HG02973 (cell line): Measurements from ENCODE around the gene C1QTNF6.
"Not testable (repeated sequence)": the region's sequence is repeated elsewhere in the genome, so short reads cannot be mapped to it uniquely, and the experiment has no call there.

ENCODE experiments used
- ATAC-seq: cut with Tn5 transposase; IDR thresholded peaks from one replicate; pipeline ENCODE4 v1.9.1; 2021; ENCODE audit warnings: moderate library complexity; ENCODE audit not compliant: unreplicated experiment

Gene C1QTNF6

GRCh38 chr22:37187891-37188761, at the start of gene C1QTNF6:
C1QTNF6 (minus strand) TSS chr22:37188247; CDS start chr22:37188213, 34 bp downstream.
- no peak for ATAC-seq

- no peak for ATAC-seq
Observed at GRCh38 chr22:37235897-37236607, 48.0 kb upstream of the C1QTNF6 start.

- ATAC-seq, result no peak
Observed at GRCh38 chr22:37234736-37235711, 47.0 kb upstream of the C1QTNF6 start.

- ATAC-seq, result no peak
Observed at GRCh38 chr22:37233751-37234631, 45.9 kb upstream of the C1QTNF6 start.

GRCh38 chr22:37233371-37233750, 45.3 kb upstream of the C1QTNF6 start:
- not testable (repeated sequence) for ATAC-seq

- no peak for ATAC-seq
Observed at GRCh38 chr22:37232140-37232998, 44.3 kb upstream of the C1QTNF6 start.

- no peak for ATAC-seq
Observed at GRCh38 chr22:37231406-37232139, 43.5 kb upstream of the C1QTNF6 start.

GRCh38 chr22:37230673-37231405, 42.8 kb upstream of the C1QTNF6 start:
- no peak for ATAC-seq

GRCh38 chr22:37229805-37230672, 42.0 kb upstream of the C1QTNF6 start:
- peak; percentile 48 for ATAC-seq

- ATAC-seq, result no peak
Observed at GRCh38 chr22:37229012-37229804, 41.2 kb upstream of the C1QTNF6 start.

GRCh38 chr22:37228106-37229011, 40.3 kb upstream of the C1QTNF6 start:
- ATAC-seq, result no peak

- ATAC-seq, result no peak
Observed at GRCh38 chr22:37226514-37226913, 38.5 kb upstream of the C1QTNF6 start.

- no peak for ATAC-seq
Observed at GRCh38 chr22:37226087-37226486, 38.0 kb upstream of the C1QTNF6 start.

- no peak for ATAC-seq
Observed at GRCh38 chr22:37225481-37225880, 37.4 kb upstream of the C1QTNF6 start.
